Stimulated activated naive CD8-positive, alpha-beta T cell treated with anti-CD3 and anti-CD28 coated beads, Interleukin-15, Interleukin-2, amounts not matched to agents 100 ng/mL and 50 ng/mL, for 24 hours (primary cell): Measurements from ENCODE around the gene ILKAP.
A peak's percentile ranks its signal among the peaks of the same experiment; 100 is the strongest.
"Not testable (repeated sequence)": the region's sequence is repeated elsewhere in the genome, so short reads cannot be mapped to it uniquely, and the experiment has no call there.

Source experiments
- H3K27ac Mint-ChIP-seq: one replicate; pipeline ENCODE4 v1.8.0; 2021; ENCODE audit warnings: mild to moderate bottlenecking, mixed read lengths
- H3K27me3 Mint-ChIP-seq: one replicate; pipeline ENCODE4 v1.8.0; 2021; ENCODE audit warnings: mixed read lengths
- H3K36me3 Mint-ChIP-seq: one replicate; pipeline ENCODE4 v1.8.0; 2021; ENCODE audit warnings: low read depth, mixed read lengths
- H3K4me1 Mint-ChIP-seq: one replicate; pipeline ENCODE4 v1.8.0; 2021; ENCODE audit warnings: low read depth, mixed read lengths
- H3K4me3 Mint-ChIP-seq: one replicate; pipeline ENCODE4 v1.8.0; 2021; ENCODE audit warnings: mild to moderate bottlenecking, mixed read lengths
- H3K9me3 Mint-ChIP-seq: one replicate; pipeline ENCODE4 v1.8.0; 2021; ENCODE audit warnings: mixed read lengths

ILKAP gene

GRCh38 chr2:238183821-238184220 is 19.7 kb downstream of the ILKAP start:
- no peaks in the 10 kb centered on the region for H3K9me3 Mint-ChIP-seq
- H3K27me3 Mint-ChIP-seq, result no peaks in the 10 kb centered on the region
- H3K4me1 Mint-ChIP-seq, result peaks cover 10% of the 10 kb centered on the region
- H3K27ac Mint-ChIP-seq, result no peak overlapping the region
- H3K4me3 Mint-ChIP-seq, result no peak overlapping the region
- peaks cover 88% of the 10 kb centered on the region for H3K36me3 Mint-ChIP-seq

- Mint-ChIP-seq H3K4me1 (peaks cover 10% of the 10 kb centered on the region), H3K36me3 (peaks cover 85% of the 10 kb centered on the region), H3K27ac (no peak overlapping the region), H3K9me3 (no peaks in the 10 kb centered on the region), H3K27me3 (no peaks in the 10 kb centered on the region), H3K4me3 (no peak overlapping the region)
Observed at GRCh38 chr2:238182362-238182761, 21.1 kb downstream of the ILKAP start.

- no peak overlapping the region for H3K4me3 Mint-ChIP-seq
- peaks cover 10% of the 10 kb centered on the region for H3K4me1 Mint-ChIP-seq
- H3K36me3 Mint-ChIP-seq, result peaks cover 80% of the 10 kb centered on the region
- no peak overlapping the region for H3K27ac Mint-ChIP-seq
- H3K27me3 Mint-ChIP-seq, result no peaks in the 10 kb centered on the region
- H3K9me3 Mint-ChIP-seq, result no peaks in the 10 kb centered on the region
Observed at GRCh38 chr2:238180554-238180953, 22.9 kb downstream of the ILKAP start.

- no peaks in the 10 kb centered on the region for H3K4me1 Mint-ChIP-seq
- H3K4me3 Mint-ChIP-seq, result no peak overlapping the region
- H3K36me3 Mint-ChIP-seq, result peaks cover 71% of the 10 kb centered on the region
- H3K9me3 Mint-ChIP-seq, result no peaks in the 10 kb centered on the region
- H3K27me3 Mint-ChIP-seq, result no peaks in the 10 kb centered on the region
- no peak overlapping the region for H3K27ac Mint-ChIP-seq
Observed at GRCh38 chr2:238176613-238177012, 26.9 kb downstream of the ILKAP start.

GRCh38 chr2:238174701-238175100 is 28.8 kb downstream of the ILKAP start:
- Mint-ChIP-seq H3K27ac (no peak overlapping the region), H3K36me3 (peaks cover 71% of the 10 kb centered on the region), H3K4me3 (no peak overlapping the region), H3K4me1 (peaks cover 3% of the 10 kb centered on the region), H3K27me3 (no peaks in the 10 kb centered on the region), H3K9me3 (no peaks in the 10 kb centered on the region)

GRCh38 chr2:238174291-238174690 is 29.2 kb downstream of the ILKAP start:
- Mint-ChIP-seq H3K9me3 (no peaks in the 10 kb centered on the region), H3K4me1 (peaks cover 3% of the 10 kb centered on the region), H3K4me3 (no peak overlapping the region), H3K27ac (no peak overlapping the region), H3K27me3 (no peaks in the 10 kb centered on the region), H3K36me3 (peaks cover 68% of the 10 kb centered on the region)

GRCh38 chr2:238173692-238174091 is 29.8 kb downstream of the ILKAP start:
- H3K9me3 Mint-ChIP-seq, result no peaks in the 10 kb centered on the region
- H3K4me1 Mint-ChIP-seq, result peaks cover 3% of the 10 kb centered on the region
- H3K27ac Mint-ChIP-seq, result no peak overlapping the region
- no peaks in the 10 kb centered on the region for H3K27me3 Mint-ChIP-seq
- peaks cover 65% of the 10 kb centered on the region for H3K36me3 Mint-ChIP-seq
- no peak overlapping the region for H3K4me3 Mint-ChIP-seq

GRCh38 chr2:238172439-238172838 is 31.1 kb downstream of the ILKAP start:
- Mint-ChIP-seq H3K4me1 (peaks cover 3% of the 10 kb centered on the region), H3K27me3 (no peaks in the 10 kb centered on the region), H3K27ac (no peak overlapping the region), H3K36me3 (peaks cover 60% of the 10 kb centered on the region), H3K4me3 (no peak overlapping the region), H3K9me3 (no peaks in the 10 kb centered on the region)

GRCh38 chr2:238171575-238172187 is 31.8 kb downstream of the ILKAP start:
- peaks cover 3% of the 10 kb centered on the region for H3K4me1 Mint-ChIP-seq
- peaks cover 53% of the 10 kb centered on the region for H3K36me3 Mint-ChIP-seq
- H3K27me3 Mint-ChIP-seq, result no peaks in the 10 kb centered on the region
- no peak overlapping the region for H3K4me3 Mint-ChIP-seq
- no peak overlapping the region for H3K27ac Mint-ChIP-seq
- no peaks in the 10 kb centered on the region for H3K9me3 Mint-ChIP-seq

- not testable (repeated sequence) for H3K4me3 Mint-ChIP-seq, H3K9me3 Mint-ChIP-seq, H3K27ac Mint-ChIP-seq, H3K27me3 Mint-ChIP-seq, H3K4me1 Mint-ChIP-seq
- peaks cover 48% of the 10 kb centered on the region for H3K36me3 Mint-ChIP-seq
Observed at GRCh38 chr2:238171072-238171431, 32.4 kb downstream of the ILKAP start.

- H3K4me1 Mint-ChIP-seq, result peaks cover 3% of the 10 kb centered on the region
- H3K36me3 Mint-ChIP-seq, result peaks cover 48% of the 10 kb centered on the region
- no peaks in the 10 kb centered on the region for H3K27me3 Mint-ChIP-seq
- H3K9me3 Mint-ChIP-seq, result no peaks in the 10 kb centered on the region
- H3K27ac Mint-ChIP-seq, result peak overlapping the region; percentile 47
- no peak overlapping the region for H3K4me3 Mint-ChIP-seq
Observed at GRCh38 chr2:238170386-238171071, 33.0 kb downstream of the ILKAP start.

GRCh38 chr2:238169708-238170251 is 33.7 kb downstream of the ILKAP start:
- peaks cover 6% of the 10 kb centered on the region for H3K27me3 Mint-ChIP-seq
- H3K27ac Mint-ChIP-seq, result peak overlapping the region; percentile 63
- no peak overlapping the region for H3K4me3 Mint-ChIP-seq
- H3K4me1 Mint-ChIP-seq, result peaks cover 3% of the 10 kb centered on the region
- H3K9me3 Mint-ChIP-seq, result no peaks in the 10 kb centered on the region
- H3K36me3 Mint-ChIP-seq, result peaks cover 48% of the 10 kb centered on the region

GRCh38 chr2:238169048-238169707 is 34.3 kb downstream of the ILKAP start:
- Mint-ChIP-seq H3K27ac (peak overlapping the region; percentile 63), H3K27me3 (peaks cover 11% of the 10 kb centered on the region), H3K9me3 (no peaks in the 10 kb centered on the region), H3K4me3 (no peak overlapping the region), H3K36me3 (peaks cover 47% of the 10 kb centered on the region), H3K4me1 (peaks cover 3% of the 10 kb centered on the region)

GRCh38 chr2:238168196-238169047 is 35.1 kb downstream of the ILKAP start:
- H3K27me3 Mint-ChIP-seq, result peaks cover 11% of the 10 kb centered on the region
- H3K9me3 Mint-ChIP-seq, result no peaks in the 10 kb centered on the region
- no peak overlapping the region for H3K4me3 Mint-ChIP-seq
- H3K36me3 Mint-ChIP-seq, result peaks cover 39% of the 10 kb centered on the region
- H3K27ac Mint-ChIP-seq, result no peak overlapping the region
- H3K4me1 Mint-ChIP-seq, result peaks cover 3% of the 10 kb centered on the region
